Activated gamma-delta T cell treated with anti-CD3 and anti-CD28 coated beads, Interleukin-2, amount 50 U/mL, for 16 hours (primary cell): ENCODE data around the gene KLHDC8A.
"Not testable (repeated sequence)": the region's sequence is repeated elsewhere in the genome, so short reads cannot be mapped to it uniquely, and the experiment has no call there.

ENCODE experiments used
- DNase-seq: peaks from one replicate; pipeline ENCODE4 v3.0.0-alpha.2; 2020; ENCODE audit warnings: low read depth

Gene KLHDC8A

GRCh38 chr1:205356440-205357139 is at the start of gene KLHDC8A:
KLHDC8A (minus strand) TSS chr1:205356922; CDS start chr1:205343604, 13,318 bp downstream.
- no peak for DNase-seq

GRCh38 chr1:205406252-205406651 is 49.5 kb upstream of the KLHDC8A start:
- DNase-seq, result not testable (repeated sequence)

- not testable (repeated sequence) for DNase-seq
These were observed 47.8 kb upstream of the KLHDC8A start for GRCh38 chr1:205404484-205404883.

- DNase-seq, result no peak
These were observed 41.9 kb upstream of the KLHDC8A start for GRCh38 chr1:205398586-205398985.

GRCh38 chr1:205396967-205397616 is 40.4 kb upstream of the KLHDC8A start:
- DNase-seq, result peak; percentile 10

GRCh38 chr1:205395616-205396015 is 38.9 kb upstream of the KLHDC8A start:
- DNase-seq, result no peak

GRCh38 chr1:205392650-205393049 is 35.9 kb upstream of the KLHDC8A start:
- DNase-seq, result no peak

- DNase-seq, result no peak
These were observed 34.7 kb upstream of the KLHDC8A start for GRCh38 chr1:205391386-205391785.

GRCh38 chr1:205387845-205388244 is 31.1 kb upstream of the KLHDC8A start:
- DNase-seq, result no peak

GRCh38 chr1:205382990-205383389 is 26.3 kb upstream of the KLHDC8A start:
- not testable (repeated sequence) for DNase-seq

GRCh38 chr1:205382561-205382960 is 25.8 kb upstream of the KLHDC8A start:
- DNase-seq, result no peak

GRCh38 chr1:205381305-205381704 is 24.6 kb upstream of the KLHDC8A start:
- no peak for DNase-seq

GRCh38 chr1:205380882-205381281 is 24.2 kb upstream of the KLHDC8A start:
- no peak for DNase-seq

- DNase-seq, result no peak
These were observed 22.3 kb upstream of the KLHDC8A start for GRCh38 chr1:205379056-205379455.

GRCh38 chr1:205377355-205377754 is 20.6 kb upstream of the KLHDC8A start:
- no peak for DNase-seq

- DNase-seq, result no peak
These were observed 20.0 kb upstream of the KLHDC8A start for GRCh38 chr1:205376739-205377138.

GRCh38 chr1:205375835-205376545 is 19.3 kb upstream of the KLHDC8A start:
- DNase-seq, result no peak

GRCh38 chr1:205374210-205375078 is 17.7 kb upstream of the KLHDC8A start:
- DNase-seq, result no peak

GRCh38 chr1:205373798-205374175 is 17.1 kb upstream of the KLHDC8A start:
- DNase-seq, result no peak

- DNase-seq, result no peak
These were observed 16.5 kb upstream of the KLHDC8A start for GRCh38 chr1:205373022-205373797.
